Gastrocnemius medialis (tissue), 4 donors: ENCODE results near the gene NR6A1. TPM values are rescaled to one million over a fixed set of nuclear protein-coding genes. Genes with fewer than 3 reads are reported as not detected.
A peak's percentile ranks its signal among the peaks of the same experiment; 100 is the strongest.

Experiments
- ATAC-seq, 2 donors: fragments of 150-250 bp; one replicate each; pipeline ENCODE4 v1.9.1; 2016
- DNase-seq, 2 donors: peaks; one replicate each; pipeline ENCODE4 v3.0.0-alpha.2; 2019
- H3K27ac ChIP-seq, 4 donors: fragments of 200-600 bp; sonication (generic); 1 replicate in 1 of 4; 2 replicates in 3 of 4; pipeline ENCODE4 v1.5.1; 2016 to 2018; ENCODE audit warnings: mild to moderate bottlenecking in 2 of 4, moderate library complexity in 1 of 4
- H3K27me3 ChIP-seq, 3 donors: fragments of 200-600 bp; sonication (generic) in 2 of 3; 1 replicate in 1 of 3; 2 replicates in 2 of 3; pipeline versions ENCODE4 v1.5.1 to v1.6.0; 2016 to 2019; ENCODE audit warnings: mild to moderate bottlenecking in 1 of 3, moderate library complexity in 1 of 3
- H3K36me3 ChIP-seq, 2 donors: fragments of 200-600 bp; sonication (generic) in 1 of 2; one replicate each; pipeline ENCODE4 v1.5.1; 2017 to 2018
- H3K4me1 ChIP-seq, 2 donors: fragments of 200-600 bp; sonication (generic) in 1 of 2; one replicate each; pipeline ENCODE4 v1.5.1; 2016 to 2017; ENCODE audit warnings: mild to moderate bottlenecking in 2 of 2
- H3K4me3 ChIP-seq, 4 donors: fragments of 200-600 bp; sonication (generic) in 3 of 4; 1 replicate in 1 of 4; 2 replicates in 3 of 4; pipeline ENCODE4 v1.5.1; 2016 to 2019; ENCODE audit warnings: mild to moderate bottlenecking in 2 of 4
- H3K9me3 ChIP-seq, 3 donors: fragments of 200-600 bp; sonication (generic) in 2 of 3; 1 replicate in 1 of 3; 2 replicates in 2 of 3; pipeline ENCODE4 v1.5.1; 2016 to 2019
- POLR2A ChIP-seq, 2 donors: fragments of 450-650 bp; IDR thresholded peaks; one replicate each; pipeline ENCODE4 v1.6.1; 2017; ENCODE audit warnings: antibody characterized with exemption in 2 of 2, mild to moderate bottlenecking in 2 of 2, moderate library complexity in 2 of 2
- in situ Hi-C, 4 donors: fragments of 200-750 bp; cut with MboI; loops; one replicate each; pipeline versions ENCODE4 v1.15.0 to v1.8.0; 2017; ENCODE audit warnings: low sequenced_read_pairs in 4 of 4
- intact Hi-C: fragments of 100-400 bp; cut with DNase I; formaldehyde crosslinking; loops from one replicate; pipeline ENCODE4 v1.15.1; 2023; ENCODE audit warnings: low total_unique reads
- total RNA-seq, 4 donors: library from RNA; depleted of rRNA; stranded (reverse); fragments of >200 nt; gene quantifications; one replicate each; pipeline versions ENCODE4 v1.1.0 to v1.2.3, GENCODE V29; 2016
- TF ChIP-seq, protein P1 (sequence below), 5 experiments: fragments of 450-650 bp in 3 of 5; fragments of 200-600 bp in 2 of 5; sonication (generic) in 2 of 5; IDR thresholded peaks in 4 of 5; conservative IDR thresholded peaks in 1 of 5; 1 replicate in 4 of 5; 2 replicates in 1 of 5; pipeline ENCODE4 v1.5.1; 2016 to 2019; ENCODE audit warnings: antibody characterized with exemption in 5 of 5, mild to moderate bottlenecking in 3 of 5, moderate library complexity in 3 of 5

The NR6A1 gene
- total RNA-seq, 4 donors from 2014 or later, result 0.58 to 5.6 (median 2.1) TPM

DNA sequence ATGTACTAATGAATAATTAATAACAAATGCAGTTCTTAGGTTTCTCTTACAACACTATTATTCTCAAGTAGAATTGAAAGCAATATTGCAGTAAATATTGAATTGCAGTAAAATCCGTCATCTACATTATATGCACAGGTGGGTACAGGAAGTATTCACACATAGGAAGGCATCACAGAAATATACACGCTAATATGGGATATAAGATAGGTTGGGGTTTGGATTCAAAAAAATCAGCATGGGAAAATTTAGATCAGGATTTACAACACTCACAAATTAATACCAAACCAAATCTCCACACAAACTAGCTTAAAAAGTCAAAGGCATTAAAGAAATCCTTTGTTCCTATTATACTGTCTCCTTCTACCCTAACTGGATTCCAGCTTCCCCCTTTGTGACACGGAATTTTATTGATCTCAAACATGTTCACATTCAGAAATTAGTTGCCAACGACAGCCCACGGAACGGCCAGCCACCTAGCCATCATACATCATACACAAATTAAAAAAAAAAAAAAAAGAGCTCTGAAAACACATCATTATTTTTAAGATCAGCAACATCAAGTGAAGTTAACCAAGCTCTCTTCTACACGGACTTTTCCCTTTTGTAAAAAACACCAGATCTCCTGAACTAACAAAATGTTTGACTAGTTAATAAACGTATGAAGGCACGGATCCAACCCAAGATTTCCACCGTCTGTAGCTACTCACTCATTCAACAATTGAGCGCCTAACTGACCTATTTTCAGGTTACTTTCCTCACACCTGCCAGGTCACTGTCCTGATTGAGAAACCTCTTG is 2.2 kb downstream of the NR6A1 start:
- Histone ChIP-seq H3K27ac (peak overlapping the region in 3 of 4 donors; percentile 40 to 87 (median 77)), H3K4me3 (peak overlapping the region; percentile 61 to 77 (median 72)), H3K36me3 (no peaks in the 10 kb centered on the region), H3K27me3 (peaks cover 8 to 38% (median 14%) of the 10 kb centered on the region in 3 donors), H3K4me1 (peaks cover 10 to 20% of the 10 kb centered on the region in 2 donors), H3K9me3 (no peaks in the 10 kb centered on the region)
- intact Hi-C loops (no loop called here), in situ Hi-C loops (loop anchor here in 2 of 4 donors (25.0 kb wide), 3 partner anchors 368 to 618 kb away; partner anchors contain the start of gene SCAI (in 2 of the 2))
- no peak for ATAC-seq
- no peak for DNase-seq
- TF ChIP-seq, protein P1, sequence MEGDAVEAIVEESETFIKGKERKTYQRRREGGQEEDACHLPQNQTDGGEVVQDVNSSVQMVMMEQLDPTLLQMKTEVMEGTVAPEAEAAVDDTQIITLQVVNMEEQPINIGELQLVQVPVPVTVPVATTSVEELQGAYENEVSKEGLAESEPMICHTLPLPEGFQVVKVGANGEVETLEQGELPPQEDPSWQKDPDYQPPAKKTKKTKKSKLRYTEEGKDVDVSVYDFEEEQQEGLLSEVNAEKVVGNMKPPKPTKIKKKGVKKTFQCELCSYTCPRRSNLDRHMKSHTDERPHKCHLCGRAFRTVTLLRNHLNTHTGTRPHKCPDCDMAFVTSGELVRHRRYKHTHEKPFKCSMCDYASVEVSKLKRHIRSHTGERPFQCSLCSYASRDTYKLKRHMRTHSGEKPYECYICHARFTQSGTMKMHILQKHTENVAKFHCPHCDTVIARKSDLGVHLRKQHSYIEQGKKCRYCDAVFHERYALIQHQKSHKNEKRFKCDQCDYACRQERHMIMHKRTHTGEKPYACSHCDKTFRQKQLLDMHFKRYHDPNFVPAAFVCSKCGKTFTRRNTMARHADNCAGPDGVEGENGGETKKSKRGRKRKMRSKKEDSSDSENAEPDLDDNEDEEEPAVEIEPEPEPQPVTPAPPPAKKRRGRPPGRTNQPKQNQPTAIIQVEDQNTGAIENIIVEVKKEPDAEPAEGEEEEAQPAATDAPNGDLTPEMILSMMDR (IDR thresholded peaks at IDR 0.05 in 4 of 5, conservative IDR thresholded peaks at IDR 0.05 in 1 of 5), result no peak
- TF ChIP-seq POLR2A (IDR thresholded peaks at IDR 0.05), result no peak

DNA sequence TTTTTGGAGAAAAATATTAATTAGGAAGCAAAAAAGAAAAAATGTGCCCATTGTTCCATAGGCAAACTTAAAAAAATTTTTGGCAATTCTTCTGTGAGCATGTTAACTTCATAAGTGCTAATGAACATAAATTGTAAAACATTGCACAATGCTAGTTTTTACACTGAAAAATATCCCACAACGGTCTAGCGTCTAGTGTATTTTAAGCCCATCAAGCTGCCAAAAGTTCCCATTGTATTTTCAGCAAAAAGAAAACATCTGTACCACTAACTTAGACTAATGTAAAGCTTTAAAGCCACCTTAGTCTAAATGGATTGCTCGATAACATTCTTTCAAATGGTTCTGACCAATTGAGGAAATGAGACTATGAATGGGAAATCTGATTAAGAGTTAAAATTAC is 2.8 kb downstream of the NR6A1 start:
- Histone ChIP-seq H3K27ac (no peak overlapping the region), H3K9me3 (no peaks in the 10 kb centered on the region), H3K27me3 (peaks cover 8 to 38% (median 15%) of the 10 kb centered on the region in 3 donors), H3K4me3 (no peak overlapping the region), H3K36me3 (no peaks in the 10 kb centered on the region), H3K4me1 (peaks cover 10 to 20% of the 10 kb centered on the region in 2 donors)
- TF ChIP-seq POLR2A (IDR thresholded peaks at IDR 0.05), result no peak
- TF ChIP-seq, protein P1 (IDR thresholded peaks at IDR 0.05 in 4 of 5, conservative IDR thresholded peaks at IDR 0.05 in 1 of 5), result no peak
- ATAC-seq (no peak), DNase-seq (no peak)
- in situ Hi-C loops (loop anchor here in 2 of 4 donors (25.0 kb wide), 3 partner anchors 369 to 619 kb away; partner anchors contain the start of gene SCAI (in 2 of the 2)), intact Hi-C loops (no loop called here)

DNA sequence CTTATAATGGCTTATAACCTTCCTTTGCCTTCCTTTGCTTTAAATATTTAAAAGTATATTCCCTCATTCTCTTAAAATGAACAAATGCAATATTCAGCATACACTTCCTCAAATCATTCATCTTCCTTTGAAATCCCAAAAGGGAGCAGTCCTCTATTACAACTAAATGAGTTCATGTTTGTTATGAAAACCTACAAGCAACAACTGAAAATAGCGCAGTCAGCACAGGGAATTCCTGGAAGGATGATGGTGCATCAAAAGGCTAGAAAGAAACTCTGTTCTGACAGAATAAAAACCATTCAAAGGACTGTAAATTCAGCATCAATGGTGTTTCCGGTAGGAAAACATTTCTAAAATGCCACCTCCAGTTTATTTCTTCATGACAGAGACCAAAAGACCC is 3.3 kb downstream of the NR6A1 start:
- TF ChIP-seq, protein P1 (IDR thresholded peaks at IDR 0.05 in 4 of 5, conservative IDR thresholded peaks at IDR 0.05 in 1 of 5), result no peak
- no peak for TF ChIP-seq POLR2A (IDR thresholded peaks at IDR 0.05)
- H3K36me3 ChIP-seq, result no peaks in the 10 kb centered on the region
- H3K27me3 ChIP-seq, result peaks cover 8 to 38% (median 17%) of the 10 kb centered on the region in 3 donors
- H3K27ac ChIP-seq, result no peak overlapping the region
- in situ Hi-C loops, result loop anchor here in 2 of 4 donors (25.0 kb wide), 3 partner anchors 369 to 619 kb away; partner anchors contain the start of gene SCAI (in 2 of the 2)
- no peaks in the 10 kb centered on the region for H3K9me3 ChIP-seq
- no peak for DNase-seq
- no peak for ATAC-seq
- no peak overlapping the region for H3K4me3 ChIP-seq
- intact Hi-C loops, result no loop called here
- peaks cover 10 to 20% of the 10 kb centered on the region in 2 donors for H3K4me1 ChIP-seq

DNA sequence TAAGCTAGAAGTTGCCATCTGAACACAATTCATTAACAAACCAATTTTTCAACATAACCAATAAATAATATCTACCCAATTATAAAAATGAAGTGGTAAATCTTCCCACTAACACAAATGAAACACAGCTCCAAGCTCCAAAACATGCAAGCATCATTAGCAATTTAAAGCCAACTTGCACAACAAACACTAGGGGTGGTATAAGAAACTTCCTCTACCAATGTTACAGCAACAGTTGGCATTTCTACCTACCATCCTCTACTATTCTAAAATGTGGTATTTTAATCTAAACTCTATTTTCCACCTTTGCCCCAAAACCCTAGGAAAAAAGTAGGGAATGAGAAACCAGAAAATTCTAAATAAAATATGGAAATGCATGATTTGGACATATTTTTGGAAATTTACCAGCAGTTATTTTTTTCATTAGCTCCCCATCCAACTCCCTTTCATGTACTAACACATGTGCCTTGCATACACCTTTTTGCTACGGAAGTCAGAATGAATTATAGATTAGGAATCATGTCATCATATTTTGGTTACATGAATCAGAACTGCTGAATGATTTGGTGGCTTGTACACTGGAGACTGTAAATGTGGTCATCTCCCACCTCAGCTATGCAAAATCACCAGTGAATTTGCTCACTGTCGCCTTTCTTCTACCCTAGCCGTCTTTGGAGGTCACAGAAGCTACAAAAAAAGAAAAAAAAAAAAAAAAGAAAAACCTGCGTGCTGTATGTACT is 4.1 kb downstream of the NR6A1 start:
- no peak for ATAC-seq
- no peaks in the 10 kb centered on the region for H3K9me3 ChIP-seq
- peaks cover 10 to 17% of the 10 kb centered on the region in 2 donors for H3K4me1 ChIP-seq
- in situ Hi-C loops (loop anchor here in 2 of 4 donors (25.0 kb wide), 3 partner anchors 370 to 620 kb away; partner anchors contain the start of gene SCAI (in 2 of the 2)), intact Hi-C loops (no loop called here)
- DNase-seq, result no peak
- TF ChIP-seq, protein P1 (IDR thresholded peaks at IDR 0.05 in 4 of 5, conservative IDR thresholded peaks at IDR 0.05 in 1 of 5), result no peak
- TF ChIP-seq POLR2A (IDR thresholded peaks at IDR 0.05), result no peak
- no peaks in the 10 kb centered on the region for H3K36me3 ChIP-seq
- no peak overlapping the region for H3K4me3 ChIP-seq
- H3K27ac ChIP-seq, result no peak overlapping the region
- H3K27me3 ChIP-seq, result peaks cover 8 to 38% (median 17%) of the 10 kb centered on the region in 3 donors
